Head of caudate nucleus (tissue), 42 donors: Measurements from ENCODE around the gene GPRIN1.

Experiments used
- DNase-seq, 42 donors: peaks; one replicate each; pipeline versions ENCODE4 v3.0.0 to v3.0.0-alpha.2; 2020 to 2021; ENCODE audit warnings: mixed read lengths in 7 of 42
- intact Hi-C: fragments of 100-400 bp; cut with DNase I; formaldehyde crosslinking; loops from one replicate; pipeline ENCODE4 v1.15.0; 2022

Gene GPRIN1

DNA sequence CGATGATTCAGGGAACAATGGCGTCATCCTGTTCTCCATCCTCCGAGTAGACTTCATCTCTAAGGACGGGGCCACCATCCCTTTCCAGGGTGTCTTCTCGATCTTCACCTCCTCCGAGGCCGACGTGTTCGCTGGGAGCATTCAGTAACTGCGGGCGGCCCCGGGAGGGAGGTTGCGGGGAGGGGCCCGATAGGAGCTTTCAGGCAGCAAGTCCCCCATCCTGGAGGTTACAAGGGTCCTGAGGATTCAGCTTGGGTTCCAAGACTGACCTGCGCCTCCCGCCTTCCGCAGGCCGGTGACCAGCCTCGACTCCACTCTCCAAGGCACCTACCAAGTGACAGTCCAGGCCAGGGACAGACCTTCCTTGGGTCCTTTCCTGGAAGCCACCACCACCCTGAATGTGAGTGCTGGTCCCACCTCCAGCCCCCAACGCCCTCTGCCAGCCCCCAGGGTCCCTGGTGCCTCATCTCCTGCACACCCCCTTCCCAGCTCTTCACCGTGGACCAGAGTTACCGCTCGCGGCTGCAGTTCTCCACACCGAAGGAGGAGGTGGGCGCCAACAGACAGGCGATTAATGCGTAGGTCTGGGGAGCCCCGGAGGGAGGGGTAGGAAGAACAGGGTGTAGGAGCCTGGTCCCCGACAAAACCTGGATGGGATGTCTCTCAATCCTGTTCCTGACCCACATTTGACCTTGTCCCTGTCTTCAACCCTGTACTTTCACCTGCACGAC lies 20.8 kb downstream of the GPRIN1 start:
- no peak for DNase-seq
- intact Hi-C loops = no loop called here

DNA sequence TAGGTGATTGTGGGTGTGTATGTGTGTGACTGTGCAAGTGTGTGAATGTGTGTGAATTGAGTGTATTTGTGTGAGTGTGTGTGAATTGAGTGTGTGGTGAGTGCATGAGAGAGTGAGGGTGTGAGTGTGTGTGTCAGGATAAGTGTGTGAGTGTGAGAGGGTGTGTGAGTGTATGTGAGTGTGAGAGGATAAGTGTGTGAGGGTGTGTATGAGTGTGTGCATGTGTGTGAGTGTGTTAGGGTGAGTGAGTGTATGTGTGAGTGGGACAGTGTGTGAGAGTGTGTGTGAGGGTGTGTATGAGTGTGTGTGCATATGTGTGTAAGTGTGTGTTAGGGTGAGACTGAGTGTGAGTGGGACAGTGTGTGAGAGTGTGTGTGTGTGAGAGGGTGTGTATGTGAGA lies 21.7 kb downstream of the GPRIN1 start:
- DNase-seq = no peak
- intact Hi-C loops = no loop called here

DNA sequence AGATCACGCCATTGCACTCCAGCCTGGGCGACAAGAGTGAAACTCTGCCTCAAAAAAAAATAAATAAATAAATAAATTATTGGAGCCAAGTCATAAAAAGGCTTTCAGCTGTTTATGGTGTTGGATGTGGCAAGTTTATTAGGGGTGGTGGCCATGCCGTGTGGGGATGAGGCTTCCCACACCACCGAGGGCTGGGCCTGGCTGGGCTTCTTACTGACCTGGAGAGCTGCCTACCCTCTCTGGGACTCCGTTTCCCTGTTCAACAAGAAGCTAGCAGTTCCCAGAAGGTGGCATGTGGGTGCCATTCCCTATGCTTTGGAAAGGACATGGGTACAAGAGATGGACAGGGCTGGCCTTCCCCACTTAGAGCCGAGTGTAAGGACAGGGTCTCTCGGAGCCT lies 22.6 kb downstream of the GPRIN1 start:
- intact Hi-C loops = no loop called here
- DNase-seq = no peak

DNA sequence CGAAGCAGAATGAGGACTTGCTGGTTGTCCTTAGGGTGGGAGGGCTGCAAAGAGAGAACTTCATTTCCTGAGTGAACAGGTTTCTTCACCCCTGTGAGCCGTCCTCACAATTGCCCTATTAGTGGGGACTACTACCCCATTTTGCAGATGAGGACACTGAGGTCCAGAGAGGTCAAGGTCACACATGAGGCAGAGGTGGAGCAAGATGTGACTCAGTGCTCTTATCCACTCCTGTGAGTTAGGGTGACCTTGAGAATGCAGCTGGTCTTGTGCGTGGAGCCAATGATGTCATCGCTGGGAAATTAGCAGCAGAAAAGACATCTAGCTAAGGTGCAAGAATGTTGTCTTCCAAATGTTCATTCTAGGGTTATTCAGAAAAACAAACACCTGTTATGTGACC lies 26.9 kb downstream of the GPRIN1 start:
- DNase-seq = no peak
- intact Hi-C loops = no loop called here

DNA sequence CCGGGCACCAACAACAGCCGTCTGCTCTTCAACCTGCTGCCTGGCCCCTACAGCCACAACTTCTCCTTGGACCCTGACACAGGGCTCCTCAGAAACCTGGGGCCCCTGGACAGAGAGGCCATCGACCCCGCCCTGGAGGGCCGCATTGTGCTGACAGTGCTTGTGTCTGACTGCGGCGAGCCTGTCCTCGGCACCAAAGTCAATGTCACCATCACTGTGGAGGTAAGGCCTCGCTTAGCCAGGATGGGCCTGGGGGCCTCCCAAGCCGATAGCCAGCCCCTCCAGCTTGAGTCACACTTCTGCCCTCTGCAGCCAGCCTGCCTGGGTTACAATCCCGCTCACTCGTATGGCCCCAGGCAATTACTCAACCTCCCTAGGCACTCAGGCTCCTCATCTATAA lies 28.6 kb downstream of the GPRIN1 start:
- DNase-seq = no peak
- intact Hi-C loops = no loop called here

DNA sequence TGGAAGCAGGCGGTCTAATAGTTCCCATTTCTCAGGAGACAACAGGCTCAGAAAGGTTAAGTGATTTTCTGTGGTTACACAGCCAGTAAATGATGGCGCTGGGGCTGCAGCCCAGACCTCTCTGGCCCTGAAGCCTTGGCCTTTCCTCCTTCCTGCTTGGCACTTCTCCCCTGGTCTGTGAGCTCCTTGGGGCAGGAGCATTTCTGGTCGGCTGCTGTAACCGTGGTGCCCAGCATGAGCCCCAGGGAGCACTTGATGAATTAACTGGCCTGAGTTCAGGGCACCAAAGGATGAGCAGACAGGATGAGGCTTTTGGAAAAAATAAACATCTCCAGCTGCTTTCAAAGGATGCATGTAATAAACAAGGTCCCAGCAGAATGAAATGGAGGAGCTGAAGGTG lies 30.6 kb downstream of the GPRIN1 start:
- DNase-seq = no peak
- intact Hi-C loops = no loop called here

DNA sequence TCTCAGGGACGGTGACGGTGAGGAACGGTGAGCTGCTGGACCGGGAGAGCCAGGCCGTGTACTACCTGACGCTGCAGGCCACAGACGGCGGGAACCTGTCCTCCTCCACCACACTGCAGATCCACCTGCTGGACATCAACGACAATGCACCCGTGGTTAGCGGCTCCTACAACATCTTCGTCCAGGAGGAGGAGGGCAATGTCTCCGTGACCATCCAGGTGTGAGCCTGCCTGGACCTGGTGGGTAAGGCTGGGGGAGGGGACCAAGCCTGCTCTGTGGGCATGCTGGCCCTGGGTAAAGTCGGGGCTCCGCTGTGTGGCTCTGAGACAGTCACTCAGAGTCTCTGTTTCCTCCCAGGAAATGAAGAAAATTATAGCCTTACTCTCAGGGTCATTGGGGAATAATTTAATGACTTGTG lies 31.6 kb downstream of the GPRIN1 start:
- intact Hi-C loops = no loop called here
- no peak for DNase-seq

DNA sequence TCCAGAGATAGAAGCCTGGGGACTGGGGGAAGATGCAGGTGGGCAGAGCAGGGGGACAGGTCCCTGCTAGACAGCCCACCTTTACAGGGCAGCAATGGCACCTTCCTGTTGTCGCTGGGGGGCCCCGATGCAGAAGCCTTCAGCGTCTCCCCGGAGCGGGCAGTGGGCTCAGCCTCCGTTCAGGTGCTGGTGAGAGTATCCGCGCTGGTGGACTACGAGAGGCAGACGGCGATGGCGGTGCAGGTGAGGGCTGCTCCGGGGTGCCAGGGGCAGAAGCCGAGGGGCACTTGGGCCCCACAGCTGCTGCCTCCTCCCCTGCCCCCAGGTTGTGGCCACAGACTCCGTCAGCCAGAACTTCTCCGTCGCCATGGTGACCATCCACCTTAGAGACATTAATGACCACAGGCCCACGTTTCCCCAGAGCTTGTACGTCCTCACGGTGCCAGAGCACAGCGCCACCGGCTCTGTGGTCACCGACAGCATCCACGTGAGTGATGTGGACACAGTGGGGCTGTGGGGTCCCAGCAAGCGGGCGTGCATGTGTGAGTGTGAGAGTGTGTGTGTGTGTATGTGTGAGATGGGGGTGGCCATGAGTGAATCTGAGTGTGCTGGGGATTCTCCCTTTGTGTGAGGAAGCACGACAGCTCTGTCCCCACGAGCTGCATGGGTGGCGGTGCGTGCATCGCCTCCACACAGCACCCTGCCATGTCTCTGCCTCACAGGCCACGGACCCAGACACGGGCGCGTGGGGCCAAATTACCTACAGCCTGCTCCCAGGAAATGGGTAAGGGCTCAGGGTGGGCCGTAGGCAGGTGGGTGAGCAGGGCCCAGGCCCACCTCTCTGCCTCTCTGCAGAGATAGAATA lies 32.4 kb downstream of the GPRIN1 start:
- no peak for DNase-seq
- intact Hi-C loops = no loop called here

DNA sequence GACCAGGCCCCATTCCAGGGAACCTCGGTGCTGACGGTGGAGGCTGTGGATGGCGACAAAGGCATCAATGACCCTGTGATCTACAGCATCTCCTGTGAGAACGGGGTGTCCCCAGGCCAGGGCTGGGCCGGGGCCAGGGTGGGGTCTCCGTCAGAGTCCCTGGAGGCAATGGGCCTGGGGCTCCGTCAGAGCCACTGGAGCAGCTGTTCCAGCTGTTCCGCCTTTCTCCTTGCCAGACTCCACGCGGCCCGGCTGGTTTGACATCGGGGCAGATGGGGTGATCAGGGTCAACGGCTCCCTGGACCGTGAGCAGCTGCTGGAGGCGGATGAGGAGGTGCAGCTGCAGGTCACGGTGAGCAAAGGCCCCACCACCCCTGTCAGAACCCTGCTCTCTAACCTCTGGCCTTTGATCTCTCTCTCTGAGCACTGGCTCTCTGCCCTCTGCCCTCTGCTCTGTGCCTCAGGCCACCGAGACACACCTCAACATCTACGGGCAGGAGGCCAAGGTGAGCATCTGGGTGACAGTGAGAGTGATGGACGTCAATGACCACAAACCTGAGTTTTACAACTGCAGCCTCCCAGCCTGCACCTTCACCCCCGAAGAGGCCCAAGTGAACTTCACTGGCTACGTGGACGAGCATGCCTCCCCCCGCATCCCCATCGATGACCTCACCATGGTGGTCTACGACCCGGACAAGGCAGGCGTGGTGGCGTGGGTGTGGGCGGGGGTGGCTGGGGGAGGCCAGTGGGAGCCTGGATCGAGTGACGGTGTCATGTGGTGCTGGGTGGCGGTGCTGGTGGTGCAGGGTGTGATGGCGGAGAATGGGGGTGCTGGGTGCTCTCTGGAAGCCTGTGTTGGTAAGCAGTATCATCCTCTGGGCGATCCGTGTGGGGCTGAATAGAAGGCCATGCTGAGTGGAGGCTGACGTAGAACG lies 34.2 kb downstream of the GPRIN1 start:
- DNase-seq = no peak
- intact Hi-C loops = no loop called here

DNA sequence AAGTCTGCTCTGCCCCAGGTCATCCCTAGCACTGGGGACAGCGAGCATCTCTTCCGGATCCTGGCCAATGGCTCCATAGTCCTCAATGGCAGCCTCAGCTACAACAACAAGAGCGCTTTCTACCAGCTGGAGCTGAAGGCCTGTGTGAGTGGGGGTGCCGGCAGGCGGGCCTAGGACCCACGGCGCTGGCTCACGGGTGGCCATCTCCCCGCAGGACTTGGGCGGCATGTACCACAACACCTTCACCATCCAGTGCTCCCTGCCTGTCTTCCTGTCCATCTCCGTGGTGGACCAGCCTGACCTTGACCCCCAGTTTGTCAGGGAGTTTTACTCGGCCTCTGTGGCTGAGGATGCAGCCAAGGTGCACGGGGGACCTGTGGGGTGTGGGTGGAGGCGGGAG lies 34.9 kb downstream of the GPRIN1 start:
- intact Hi-C loops = no loop called here
- no peak for DNase-seq

DNA sequence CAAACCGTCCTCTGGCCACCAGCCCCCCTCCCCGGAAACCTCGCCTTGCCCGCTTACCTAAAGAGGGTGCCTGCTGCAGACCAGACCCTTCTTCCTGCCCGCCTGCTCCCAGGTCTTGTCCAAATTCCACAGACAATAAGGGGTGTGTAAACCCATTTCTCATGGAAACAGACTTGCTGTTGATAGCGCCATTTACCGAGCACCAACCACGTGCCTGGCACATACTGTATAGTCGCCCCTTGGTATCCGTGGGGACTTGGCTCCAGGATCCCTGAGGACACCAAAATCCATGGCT lies 35.7 kb downstream of the GPRIN1 start:
- intact Hi-C loops = no loop called here
- DNase-seq = no peak

DNA sequence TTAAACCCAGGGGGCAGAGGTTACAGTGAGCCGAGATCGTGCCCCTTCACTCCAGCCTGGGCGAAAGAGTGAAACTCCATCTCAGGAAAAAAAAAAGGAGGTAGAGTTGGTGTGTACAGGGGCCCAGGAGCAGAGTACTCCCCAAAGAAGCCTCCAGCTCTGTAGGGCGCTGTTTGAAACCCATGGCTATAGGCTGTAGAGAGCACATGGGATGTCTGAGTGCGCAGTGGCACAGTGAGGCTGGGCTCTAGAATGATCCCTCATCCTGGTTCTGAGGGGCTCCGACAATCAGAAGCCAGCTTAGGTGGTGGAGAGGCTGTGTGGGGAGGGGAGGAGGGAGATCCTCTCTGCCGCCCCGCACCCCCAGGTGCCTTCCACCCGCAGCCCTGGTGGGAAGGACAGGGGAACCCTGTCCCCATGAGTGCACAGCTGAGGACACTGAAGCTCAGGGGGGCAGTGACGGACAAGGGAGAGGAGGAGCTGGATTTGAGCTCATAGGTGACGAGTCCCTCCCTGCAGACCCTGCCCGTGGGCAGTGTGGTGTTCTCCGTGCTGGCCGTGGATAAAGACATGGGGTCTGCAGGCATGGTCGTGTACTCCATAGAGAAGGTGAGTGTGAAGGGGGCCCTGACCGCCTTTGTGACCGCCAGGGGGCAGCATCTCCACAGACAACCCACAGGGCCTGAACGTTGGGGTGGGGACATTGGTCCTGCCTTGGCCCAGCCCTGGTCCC lies 36.2 kb downstream of the GPRIN1 start:
- intact Hi-C loops = no loop called here

DNA sequence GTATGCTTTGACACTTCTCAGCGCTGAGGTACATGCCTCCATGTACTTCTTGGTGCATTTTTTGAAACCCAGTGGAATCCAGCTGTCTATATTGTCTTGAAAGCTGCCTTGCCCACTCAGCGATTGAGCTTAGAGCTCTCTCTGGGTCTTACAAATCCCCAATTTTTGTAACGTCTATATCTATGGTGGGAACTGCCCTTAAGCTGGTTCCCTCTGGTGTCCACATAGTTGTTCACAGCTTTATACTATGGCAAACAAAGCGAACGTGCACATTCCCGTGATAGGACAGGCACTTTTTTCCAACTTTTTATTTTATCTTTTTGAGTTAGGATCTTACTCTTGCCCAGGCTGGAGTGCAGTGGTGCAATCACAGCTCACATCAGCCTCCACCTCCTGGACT lies 39.9 kb downstream of the GPRIN1 start:
- intact Hi-C loops = no loop called here
- no peak for DNase-seq

More for the DNA sequence above, 36.2 kb downstream of the GPRIN1 start:
- DNase-seq = peak; percentile 59 to 93 (median 82)

DNA sequence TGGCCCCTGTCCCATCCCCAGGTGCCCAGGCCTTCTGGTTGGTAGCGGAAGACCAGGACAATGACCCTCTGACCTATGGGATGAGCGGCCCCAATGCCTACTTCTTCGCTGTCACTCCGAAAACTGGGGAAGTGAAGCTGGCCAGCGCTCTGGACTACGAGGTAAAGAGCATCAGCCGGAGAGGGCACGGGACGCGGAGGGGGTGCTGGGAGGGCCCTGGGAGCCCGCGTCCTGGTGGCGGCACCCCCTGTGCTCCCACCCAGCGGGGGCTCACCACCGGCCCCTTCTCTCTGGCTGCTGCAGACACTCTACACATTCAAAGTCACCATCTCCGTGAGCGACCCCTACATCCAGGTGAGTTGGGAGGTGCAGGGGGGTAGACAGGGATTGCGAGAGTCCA lies 41.3 kb downstream of the GPRIN1 start:
- intact Hi-C loops = no loop called here
- DNase-seq = no peak

DNA sequence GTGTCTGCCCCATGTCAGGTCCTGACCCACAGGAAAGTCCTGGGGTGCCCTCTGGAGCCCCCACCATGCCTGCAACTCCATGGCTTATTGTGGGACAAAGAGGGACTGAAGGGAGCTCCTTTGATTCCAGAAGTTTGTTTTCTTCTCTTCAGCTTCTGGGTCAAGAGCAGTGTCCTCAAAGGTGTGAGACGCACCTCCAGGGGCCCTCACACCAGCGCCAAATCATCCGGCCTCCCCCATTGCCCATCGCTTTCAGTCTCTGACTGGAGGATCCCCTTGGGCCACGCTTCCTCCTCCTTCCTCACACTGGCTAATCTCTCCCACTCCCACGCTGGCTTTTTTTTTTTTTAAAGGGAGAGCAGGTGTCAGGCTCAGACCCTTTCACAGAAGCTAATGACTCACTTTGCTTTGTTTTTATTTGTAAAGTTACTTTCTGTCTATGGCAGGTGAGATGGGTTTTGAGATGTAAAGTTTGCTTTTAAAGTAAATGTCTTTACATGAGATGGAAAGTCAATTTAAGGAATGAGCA lies 44.1 kb downstream of the GPRIN1 start:
- intact Hi-C loops = no loop called here

DNA sequence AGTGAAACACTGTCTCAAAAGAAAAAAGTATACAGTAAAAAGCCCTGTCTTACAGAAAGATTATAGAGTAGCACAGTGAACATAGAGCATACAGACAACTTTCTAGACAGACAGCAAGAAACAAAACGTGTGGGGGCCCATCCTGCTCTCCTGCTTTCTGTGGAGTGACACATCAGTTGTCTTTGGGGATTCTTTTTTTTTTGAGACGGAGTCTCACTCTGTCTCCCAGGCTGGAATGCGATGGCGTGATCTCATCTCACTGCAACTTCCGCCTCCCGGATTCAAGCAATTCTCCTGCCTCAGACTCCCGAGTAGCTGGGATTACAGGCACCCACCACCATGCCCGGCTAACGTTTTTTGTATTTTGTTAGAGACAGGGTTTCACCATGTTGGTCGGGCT lies 46.0 kb downstream of the GPRIN1 start:
- DNase-seq = no peak
- intact Hi-C loops = no loop called here

More for the DNA sequence above, 44.1 kb downstream of the GPRIN1 start:
- DNase-seq = no peak

DNA sequence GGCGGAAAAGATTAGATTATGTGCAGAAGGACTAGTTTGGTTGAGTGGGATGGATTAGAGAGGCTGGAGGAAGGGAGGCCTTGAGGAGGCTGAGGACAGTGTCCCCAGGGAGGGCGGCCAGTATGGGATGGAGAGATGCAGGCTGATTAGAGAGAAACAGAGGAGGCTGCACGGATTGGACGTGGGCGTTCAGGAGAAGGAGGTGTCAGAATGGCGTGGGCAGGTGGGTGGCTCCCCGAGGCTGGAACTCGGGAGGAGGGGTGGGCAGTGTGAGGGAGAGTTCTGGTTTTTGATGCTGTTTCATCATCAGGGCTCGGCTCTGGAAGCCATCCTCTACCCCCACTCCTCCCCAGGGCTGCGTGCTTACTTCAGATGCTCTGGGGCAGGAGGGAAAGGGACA lies 47.8 kb downstream of the GPRIN1 start:
- intact Hi-C loops = no loop called here
- peak in 2 of 42 donors; percentile 22 to 27 for DNase-seq

DNA sequence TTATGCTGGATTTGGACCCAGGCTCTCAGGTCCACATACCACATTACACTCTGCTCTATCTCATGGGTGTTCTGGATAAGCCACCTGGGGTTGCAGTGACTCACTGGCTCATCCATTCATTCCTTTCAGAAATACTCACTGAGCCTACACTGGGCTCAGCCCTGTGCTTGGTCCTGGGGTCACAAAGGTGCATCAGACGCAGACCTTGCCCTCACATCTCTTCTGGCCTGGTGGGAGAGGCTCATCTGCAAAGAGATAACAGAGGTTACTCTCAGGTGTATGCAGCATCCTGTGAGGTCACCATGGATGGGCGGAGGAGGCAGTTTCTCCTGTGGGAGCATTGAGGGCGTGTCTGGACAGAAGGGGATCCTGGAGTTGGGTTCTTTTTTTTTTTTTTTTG lies 48.7 kb downstream of the GPRIN1 start:
- intact Hi-C loops = no loop called here
- no peak for DNase-seq

DNA sequence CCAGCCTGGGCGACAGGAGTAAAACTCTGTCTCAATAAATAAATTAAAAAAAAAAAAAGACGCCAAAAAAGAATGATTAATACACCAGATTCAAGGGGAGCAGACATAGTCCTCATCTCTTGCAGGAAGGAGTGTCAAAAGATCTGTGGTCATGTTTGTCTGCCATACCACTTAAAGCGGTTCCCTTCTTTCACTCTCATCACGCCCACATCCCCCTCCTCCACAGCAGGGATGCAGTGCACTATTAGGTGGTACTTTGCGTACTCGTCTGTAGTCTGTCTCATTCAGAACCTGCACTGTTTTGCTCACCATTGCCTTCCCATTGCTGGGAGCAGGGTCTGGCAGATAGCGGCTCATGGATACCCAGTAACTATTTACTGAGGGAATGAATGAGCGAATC lies 49.6 kb downstream of the GPRIN1 start:
- DNase-seq = peak in 1 of 42 donors; percentile 24
- intact Hi-C loops = no loop called here
